ENCODE results near the gene SMOC2.

The SMOC2 gene

DNA sequence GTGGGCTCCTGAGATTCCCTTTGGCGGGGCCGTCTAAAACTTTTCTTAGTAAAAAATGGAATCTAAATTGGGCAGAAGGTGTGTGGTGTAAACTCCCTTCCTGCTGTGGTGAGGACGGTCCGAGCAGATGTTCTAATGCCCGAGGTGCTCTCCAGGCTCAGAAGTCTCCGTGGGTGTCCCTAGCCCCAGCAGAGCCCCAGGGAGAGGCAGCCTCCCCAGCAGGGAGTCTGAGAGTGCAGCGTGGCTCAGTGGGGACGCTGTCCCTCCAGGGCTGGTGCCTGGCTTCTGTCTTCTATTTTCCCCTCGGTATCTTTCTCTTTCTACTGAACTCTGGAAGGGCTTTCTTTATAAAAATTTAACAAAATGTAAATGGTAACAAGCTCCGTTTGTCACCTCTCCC lies 208.2 kb downstream of the SMOC2 start:
- no peak overlapping the region for H3K27ac Mint-ChIP-seq (ENCODE audit: low read depth)
- ATAC-seq (replicated peaks; ENCODE audit: extremely low read depth, poor library complexity, severe bottlenecking) (no peak), DNase-seq (ENCODE audit: low spot score in 2 of 2) (no peak)
- H3K4me3 Mint-ChIP-seq, result no peak overlapping the region
- no peaks in the 10 kb centered on the region for H3K4me1 Mint-ChIP-seq
- H3K36me3 Mint-ChIP-seq (ENCODE audit: insufficient read depth), result peaks cover 2% of the 10 kb centered on the region
- H3K9me3 Mint-ChIP-seq, result no peaks in the 10 kb centered on the region
- peaks cover 49% of the 10 kb centered on the region for H3K27me3 Mint-ChIP-seq

DNA sequence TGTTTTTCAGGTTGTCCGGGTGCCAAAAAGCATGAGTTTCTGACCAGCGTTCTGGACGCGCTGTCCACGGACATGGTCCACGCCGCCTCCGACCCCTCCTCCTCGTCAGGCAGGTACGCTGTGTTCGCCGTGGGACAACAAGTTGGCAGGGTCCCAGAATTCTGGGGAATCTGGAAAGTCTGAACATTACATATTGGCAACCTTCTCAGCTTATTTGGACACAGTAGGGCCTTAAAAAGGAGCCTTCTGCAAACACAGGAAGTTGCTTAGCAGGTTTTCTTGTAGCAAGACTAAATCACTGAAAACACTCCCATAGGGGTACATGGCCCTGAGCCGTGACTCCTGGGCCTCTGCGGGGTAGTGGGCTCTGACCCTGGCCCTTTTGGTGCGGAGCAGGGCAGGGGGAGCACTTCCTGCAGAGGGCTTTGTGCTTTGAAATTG lies 209.7 kb downstream of the SMOC2 start:
- ATAC-seq (replicated peaks; ENCODE audit: extremely low read depth, poor library complexity, severe bottlenecking), result no peak
- DNase-seq (ENCODE audit: low spot score in 2 of 2), result no peak
- Mint-ChIP-seq H3K4me3 (no peak overlapping the region), H3K9me3 (no peaks in the 10 kb centered on the region), H3K27ac (ENCODE audit: low read depth) (no peak overlapping the region), H3K36me3 (ENCODE audit: insufficient read depth) (peaks cover 2% of the 10 kb centered on the region), H3K27me3 (peaks cover 47% of the 10 kb centered on the region), H3K4me1 (no peaks in the 10 kb centered on the region)

DNA sequence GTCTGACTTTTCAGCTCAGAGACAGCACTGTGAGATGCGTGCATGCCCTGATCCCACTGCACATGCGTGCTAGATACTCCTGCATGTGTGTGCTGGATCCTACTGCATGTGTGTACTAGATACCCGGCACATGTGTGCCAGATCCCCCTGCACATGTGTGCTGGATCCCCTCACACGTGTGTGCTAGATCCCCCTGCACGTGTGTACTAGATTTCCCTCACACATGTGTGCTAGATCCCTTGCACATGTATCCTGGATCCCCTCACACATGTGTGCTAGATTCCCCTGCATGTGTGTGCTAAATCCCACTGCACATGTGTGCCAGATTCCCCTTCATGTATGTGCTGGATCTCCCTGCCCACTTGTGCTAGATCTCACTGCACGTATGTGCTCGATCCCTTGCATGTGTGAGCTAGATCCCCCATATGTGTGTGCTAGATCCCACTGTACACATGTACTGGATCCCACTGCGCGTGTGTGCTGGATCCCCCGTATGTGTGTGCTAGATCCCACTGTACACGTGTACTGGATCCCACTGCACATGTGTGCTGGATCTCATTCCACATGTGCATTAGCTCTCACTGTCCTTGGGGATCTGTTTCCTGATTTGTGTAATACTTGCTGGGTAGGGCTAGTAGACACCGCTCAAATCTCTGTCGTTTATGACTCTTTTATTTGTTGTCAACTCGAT lies 214.6 kb downstream of the SMOC2 start:
- Mint-ChIP-seq H3K27ac (ENCODE audit: low read depth) (no peak overlapping the region), H3K9me3 (no peaks in the 10 kb centered on the region), H3K27me3 (peaks cover 5% of the 10 kb centered on the region), H3K36me3 (ENCODE audit: insufficient read depth) (peaks cover 2% of the 10 kb centered on the region), H3K4me3 (no peak overlapping the region), H3K4me1 (no peaks in the 10 kb centered on the region)
- DNase-seq (ENCODE audit: low spot score in 2 of 2) (no peak), ATAC-seq (replicated peaks; ENCODE audit: extremely low read depth, poor library complexity, severe bottlenecking) (no peak)

DNA sequence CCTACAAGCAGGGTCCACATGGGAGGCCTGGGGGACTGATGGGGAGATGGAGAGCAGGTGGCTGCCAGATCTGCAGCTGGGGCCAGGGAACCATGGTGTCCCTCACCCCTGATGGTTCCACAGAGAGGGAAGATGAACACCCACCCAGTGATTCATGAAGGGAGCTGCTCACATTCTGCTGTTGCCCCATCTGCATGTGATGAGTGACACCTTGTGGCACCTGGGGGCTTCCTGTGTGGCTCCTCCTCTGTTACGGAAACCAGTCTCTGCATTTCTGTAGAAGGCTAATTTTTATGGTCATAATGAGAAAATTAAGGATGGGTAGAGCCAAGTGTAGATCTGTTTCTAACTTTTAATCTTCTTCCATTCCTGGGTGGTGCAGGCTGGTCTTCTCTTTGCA lies 217.1 kb downstream of the SMOC2 start:
- Mint-ChIP-seq H3K9me3 (no peaks in the 10 kb centered on the region), H3K36me3 (ENCODE audit: insufficient read depth) (no peaks in the 10 kb centered on the region), H3K27ac (ENCODE audit: low read depth) (no peak overlapping the region), H3K27me3 (peaks cover 15% of the 10 kb centered on the region), H3K4me3 (no peak overlapping the region), H3K4me1 (no peaks in the 10 kb centered on the region)
- ATAC-seq (replicated peaks; ENCODE audit: extremely low read depth, poor library complexity, severe bottlenecking) (no peak), DNase-seq (ENCODE audit: low spot score in 2 of 2) (no peak)

DNA sequence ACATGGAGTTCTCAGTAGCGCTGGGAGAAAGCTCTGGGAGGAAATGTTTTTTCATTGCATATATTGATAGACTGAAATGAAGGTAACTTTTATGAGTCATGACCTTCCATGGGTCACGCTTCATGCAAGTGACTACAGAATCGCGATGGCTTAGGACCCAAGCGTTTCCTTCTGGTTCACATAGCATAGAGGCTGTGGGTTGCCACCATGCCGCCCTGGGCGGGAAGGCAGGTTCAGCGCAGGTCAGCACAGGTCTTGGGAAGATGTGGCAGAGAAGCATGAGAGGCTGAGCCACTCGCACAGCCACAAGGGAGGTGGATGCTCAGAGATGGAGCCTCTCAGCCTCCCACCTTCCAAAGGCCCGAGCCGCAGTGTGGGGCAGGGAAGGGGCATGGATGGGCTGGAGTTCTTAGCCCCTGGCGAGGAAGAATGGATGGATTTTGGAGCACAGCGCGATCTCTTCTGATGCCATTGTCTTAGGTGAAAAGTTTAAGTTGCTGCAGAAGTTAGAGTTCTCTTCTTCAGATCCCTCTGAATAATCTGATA lies 219.5 kb downstream of the SMOC2 start:
- H3K9me3 Mint-ChIP-seq, result no peaks in the 10 kb centered on the region
- ATAC-seq (replicated peaks; ENCODE audit: extremely low read depth, poor library complexity, severe bottlenecking) (no peak), DNase-seq (ENCODE audit: low spot score in 2 of 2) (no peak)
- H3K27me3 Mint-ChIP-seq, result peaks cover 25% of the 10 kb centered on the region
- no peaks in the 10 kb centered on the region for H3K36me3 Mint-ChIP-seq (ENCODE audit: insufficient read depth)
- no peak overlapping the region for H3K27ac Mint-ChIP-seq (ENCODE audit: low read depth)
- H3K4me1 Mint-ChIP-seq, result no peaks in the 10 kb centered on the region
- no peak overlapping the region for H3K4me3 Mint-ChIP-seq

DNA sequence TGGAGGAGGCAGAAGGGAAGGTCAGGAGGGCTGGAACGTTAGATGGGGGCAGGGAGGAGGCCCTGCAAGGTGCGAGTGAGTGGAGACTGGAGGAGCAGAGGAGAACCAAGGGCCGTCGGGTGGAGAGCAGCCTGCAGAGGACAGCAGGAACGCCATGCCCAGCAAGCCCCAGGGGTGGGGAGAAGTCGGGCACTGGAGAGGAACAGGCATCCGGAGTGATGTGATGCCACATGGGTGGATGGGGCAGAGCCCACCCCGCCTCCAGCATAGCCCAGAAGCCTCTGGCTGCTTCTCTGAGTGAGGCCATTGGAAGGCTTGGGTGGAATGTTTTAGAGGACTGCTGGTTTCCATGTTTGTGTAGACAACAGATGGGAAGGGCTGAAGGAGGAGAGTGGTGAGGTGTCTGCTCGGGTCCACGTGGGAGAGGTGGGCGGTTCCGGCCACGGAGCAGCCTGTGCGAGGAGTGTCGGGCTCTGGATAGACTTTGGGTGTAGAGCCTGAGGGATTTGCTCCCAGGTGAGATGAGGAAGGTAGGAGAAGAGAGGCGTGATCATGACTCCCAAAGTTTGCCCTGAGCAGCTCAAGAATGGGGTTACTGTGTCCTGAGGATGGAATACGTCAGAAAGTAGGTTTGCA lies 221.4 kb downstream of the SMOC2 start:
- Mint-ChIP-seq H3K9me3 (no peaks in the 10 kb centered on the region), H3K27ac (ENCODE audit: low read depth) (no peak overlapping the region), H3K27me3 (peaks cover 40% of the 10 kb centered on the region), H3K4me1 (no peaks in the 10 kb centered on the region), H3K4me3 (no peak overlapping the region), H3K36me3 (ENCODE audit: insufficient read depth) (no peaks in the 10 kb centered on the region)
- ATAC-seq (replicated peaks; ENCODE audit: extremely low read depth, poor library complexity, severe bottlenecking), result no peak
- no peak for DNase-seq (ENCODE audit: low spot score in 2 of 2)

DNA sequence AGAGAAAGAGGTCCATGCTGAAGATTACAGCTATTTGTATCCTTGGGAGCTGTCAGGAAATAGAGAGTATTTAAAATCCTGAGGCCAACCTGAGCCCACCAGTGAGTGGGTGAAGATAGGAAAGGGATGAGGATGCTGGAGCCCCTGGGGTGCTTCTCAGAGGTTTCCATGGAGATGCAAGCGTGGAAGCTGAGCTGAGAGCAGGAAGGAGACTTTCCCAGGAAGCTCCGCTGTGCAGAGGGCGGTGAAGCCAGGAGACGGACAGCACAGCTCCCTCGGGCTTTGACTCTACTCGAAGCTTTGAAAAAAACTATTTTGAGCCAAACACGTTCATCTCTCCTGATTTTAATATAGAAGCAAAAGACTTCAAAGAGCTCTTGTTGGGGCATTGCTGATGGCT lies 222.1 kb downstream of the SMOC2 start:
- DNase-seq (ENCODE audit: low spot score in 2 of 2) (no peak), ATAC-seq (replicated peaks; ENCODE audit: extremely low read depth, poor library complexity, severe bottlenecking) (no peak)
- Mint-ChIP-seq H3K4me1 (no peaks in the 10 kb centered on the region), H3K36me3 (ENCODE audit: insufficient read depth) (no peaks in the 10 kb centered on the region), H3K27ac (ENCODE audit: low read depth) (no peak overlapping the region), H3K9me3 (no peaks in the 10 kb centered on the region), H3K4me3 (no peak overlapping the region), H3K27me3 (peaks cover 40% of the 10 kb centered on the region)

DNA sequence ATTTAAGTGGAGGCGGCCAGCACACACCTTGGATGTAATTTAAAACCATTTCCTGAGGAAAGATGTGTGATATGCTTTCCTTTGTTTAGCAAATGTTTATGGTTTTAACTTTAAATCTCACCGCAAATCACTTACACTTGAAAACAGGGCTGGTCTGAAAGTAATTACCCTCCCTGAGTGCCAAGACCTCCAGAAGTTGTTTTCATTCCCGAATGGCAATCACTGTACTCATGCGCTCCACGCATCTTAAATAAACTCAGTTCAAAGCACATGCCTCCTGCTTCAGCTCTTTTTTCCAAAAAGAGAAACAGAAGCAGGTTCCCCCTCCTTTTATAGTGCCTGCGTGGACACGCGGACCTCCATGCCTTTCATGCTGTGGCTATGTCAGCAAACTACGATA lies 224.0 kb downstream of the SMOC2 start:
- Mint-ChIP-seq H3K27ac (ENCODE audit: low read depth) (no peak overlapping the region), H3K4me1 (no peaks in the 10 kb centered on the region), H3K27me3 (peaks cover 40% of the 10 kb centered on the region), H3K9me3 (no peaks in the 10 kb centered on the region), H3K4me3 (no peak overlapping the region), H3K36me3 (ENCODE audit: insufficient read depth) (no peaks in the 10 kb centered on the region)
- ATAC-seq (replicated peaks; ENCODE audit: extremely low read depth, poor library complexity, severe bottlenecking) (no peak), DNase-seq (ENCODE audit: low spot score in 2 of 2) (no peak)

DNA sequence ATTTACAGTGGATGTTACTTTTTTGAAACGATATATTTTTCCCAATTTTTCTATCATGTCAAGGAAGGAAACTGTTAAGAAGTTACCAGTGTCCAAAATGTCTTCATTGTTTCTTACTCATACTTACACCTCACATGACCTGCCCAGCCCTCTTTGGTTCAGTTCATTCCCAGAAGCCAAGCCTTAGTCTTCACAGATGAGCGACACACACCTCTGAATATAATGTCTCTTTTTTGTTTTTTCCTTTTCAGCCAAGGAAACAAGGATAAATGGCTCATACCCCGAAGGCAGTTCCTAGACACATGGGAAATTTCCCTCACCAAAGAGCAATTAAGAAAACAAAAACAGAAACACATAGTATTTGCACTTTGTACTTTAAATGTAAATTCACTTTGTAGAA lies 225.2 kb downstream of the SMOC2 start:
- Mint-ChIP-seq H3K4me3 (no peak overlapping the region), H3K27ac (ENCODE audit: low read depth) (no peak overlapping the region), H3K27me3 (peaks cover 40% of the 10 kb centered on the region), H3K36me3 (ENCODE audit: insufficient read depth) (no peaks in the 10 kb centered on the region), H3K9me3 (no peaks in the 10 kb centered on the region), H3K4me1 (no peaks in the 10 kb centered on the region)
- no peak for ATAC-seq (replicated peaks; ENCODE audit: extremely low read depth, poor library complexity, severe bottlenecking)
- DNase-seq (ENCODE audit: low spot score in 2 of 2), result no peak

DNA sequence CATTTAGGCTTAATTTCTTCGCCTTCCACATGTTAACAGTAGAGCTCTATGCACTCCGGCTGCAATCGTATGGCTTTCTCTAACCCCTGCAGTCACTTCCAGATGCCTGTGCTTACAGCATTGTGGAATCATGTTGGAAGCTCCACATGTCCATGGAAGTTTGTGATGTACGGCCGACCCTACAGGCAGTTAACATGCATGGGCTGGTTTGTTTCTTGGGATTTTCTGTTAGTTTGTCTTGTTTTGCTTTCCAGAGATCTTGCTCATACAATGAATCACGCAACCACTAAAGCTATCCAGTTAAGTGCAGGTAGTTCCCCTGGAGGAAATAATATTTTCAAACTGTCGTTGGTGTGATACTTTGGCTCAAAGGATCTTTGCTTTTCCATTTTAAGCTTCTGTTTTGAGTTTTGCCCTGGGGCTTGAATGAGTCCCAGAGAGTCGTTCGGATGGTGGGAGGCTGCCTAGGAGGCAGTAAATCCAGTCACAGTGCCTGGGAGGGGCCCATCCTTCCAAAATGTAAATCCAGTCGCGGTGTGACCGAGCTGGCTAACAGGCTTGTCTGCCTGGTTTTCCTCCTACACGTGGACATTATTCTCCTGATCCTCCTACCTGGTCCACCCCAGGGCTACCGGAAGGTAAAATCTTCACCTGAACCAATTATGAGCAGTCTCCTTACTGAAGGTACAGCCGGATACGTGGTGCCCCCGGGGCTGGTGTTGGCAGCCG lies 225.9 kb downstream of the SMOC2 start:
- Mint-ChIP-seq H3K27me3 (peaks cover 37% of the 10 kb centered on the region), H3K4me1 (no peaks in the 10 kb centered on the region), H3K9me3 (no peaks in the 10 kb centered on the region), H3K27ac (ENCODE audit: low read depth) (no peak overlapping the region), H3K4me3 (no peak overlapping the region), H3K36me3 (ENCODE audit: insufficient read depth) (no peaks in the 10 kb centered on the region)
- no peak for DNase-seq (ENCODE audit: low spot score in 2 of 2)
- no peak for ATAC-seq (replicated peaks; ENCODE audit: extremely low read depth, poor library complexity, severe bottlenecking)

DNA sequence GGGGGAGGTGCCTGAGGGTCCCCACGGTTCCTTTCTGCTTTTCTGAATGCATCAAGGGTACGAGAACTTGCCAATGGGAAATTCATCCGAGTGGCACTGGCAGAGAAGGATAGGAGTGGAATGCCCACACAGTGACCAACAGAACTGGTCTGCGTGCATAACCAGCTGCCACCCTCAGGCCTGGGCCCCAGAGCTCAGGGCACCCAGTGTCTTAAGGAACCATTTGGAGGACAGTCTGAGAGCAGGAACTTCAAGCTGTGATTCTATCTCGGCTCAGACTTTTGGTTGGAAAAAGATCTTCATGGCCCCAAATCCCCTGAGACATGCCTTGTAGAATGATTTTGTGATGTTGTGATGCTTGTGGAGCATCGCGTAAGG lies 226.4 kb downstream of the SMOC2 start:
- Mint-ChIP-seq H3K9me3 (no peaks in the 10 kb centered on the region), H3K4me1 (no peaks in the 10 kb centered on the region)

DNA sequence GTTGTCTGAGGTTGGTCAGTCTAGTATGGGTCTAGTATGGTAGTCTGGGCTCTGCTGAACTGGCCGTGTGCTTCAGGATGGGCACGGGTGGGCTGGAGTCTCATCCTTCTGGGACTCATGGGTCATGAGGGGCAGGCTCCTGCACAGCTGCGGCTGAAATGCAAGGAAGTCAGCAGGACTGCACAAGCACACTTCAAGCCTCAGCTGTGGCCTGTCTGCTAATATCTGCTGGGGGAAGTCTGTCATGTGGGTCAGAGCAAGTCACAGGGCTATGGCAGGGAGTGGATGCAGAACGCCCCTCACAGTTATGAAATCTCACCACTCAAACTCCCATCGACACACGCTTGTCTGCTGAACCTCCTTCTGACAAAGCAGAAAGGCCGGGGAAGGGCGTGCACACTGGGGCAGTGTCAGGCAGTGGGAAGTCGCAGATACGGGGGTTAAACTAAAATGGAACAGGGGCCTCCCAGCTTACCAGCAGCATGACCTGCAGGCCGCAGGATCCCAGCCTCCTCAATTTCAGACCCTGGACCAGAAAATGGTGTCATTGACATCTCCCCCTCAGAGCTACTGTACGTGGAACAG lies 229.5 kb downstream of the SMOC2 start:
- no peak overlapping the region for H3K27ac Mint-ChIP-seq (ENCODE audit: low read depth)
- no peaks in the 10 kb centered on the region for H3K9me3 Mint-ChIP-seq
- H3K36me3 Mint-ChIP-seq (ENCODE audit: insufficient read depth), result no peaks in the 10 kb centered on the region
- H3K4me3 Mint-ChIP-seq, result no peak overlapping the region
- H3K27me3 Mint-ChIP-seq, result peaks cover 25% of the 10 kb centered on the region
- ATAC-seq (replicated peaks; ENCODE audit: extremely low read depth, poor library complexity, severe bottlenecking), result no peak
- H3K4me1 Mint-ChIP-seq, result no peaks in the 10 kb centered on the region
- DNase-seq (ENCODE audit: low spot score in 2 of 2), result no peak

More for the DNA sequence above, 226.4 kb downstream of the SMOC2 start:
- no peak for ATAC-seq (replicated peaks; ENCODE audit: extremely low read depth, poor library complexity, severe bottlenecking)
- no peak overlapping the region for H3K27ac Mint-ChIP-seq (ENCODE audit: low read depth)
- H3K27me3 Mint-ChIP-seq, result peaks cover 32% of the 10 kb centered on the region
- H3K36me3 Mint-ChIP-seq (ENCODE audit: insufficient read depth), result no peaks in the 10 kb centered on the region
- no peak overlapping the region for H3K4me3 Mint-ChIP-seq
- no peak for DNase-seq (ENCODE audit: low spot score in 2 of 2)

Data from central memory CD8-positive, alpha-beta T cell (primary cell).